Psoas muscle (tissue), 8 donors: ENCODE data around the gene PSME3. TPM values are rescaled to one million over a fixed set of nuclear protein-coding genes. Genes with fewer than 3 reads are reported as not detected.
"Not testable (repeated sequence)": the region's sequence is repeated elsewhere in the genome, so short reads cannot be mapped to it uniquely, and the experiment has no call there.

Experiments used
- ATAC-seq, 4 donors: fragments of 200-7000 bp; cut with Tn5 transposase; one replicate each; pipeline ENCODE4 v1.9.1; 2020; ENCODE audit warnings: moderate library complexity in 3 of 4, mild to moderate bottlenecking in 2 of 4
- DNase-seq, 2 donors: peaks; one replicate each; pipeline ENCODE4 v3.0.0-alpha.2; 2020
- H3K27ac ChIP-seq: fragments of 200-600 bp; one replicate; pipeline ENCODE4 v1.8.0; 2022
- H3K27me3 ChIP-seq, 3 donors: fragments of 200-600 bp in 1 of 3; one replicate each; pipeline versions ENCODE4 v1.6.1 to v1.8.0; 2013 to 2022; ENCODE audit warnings: low read length in 2 of 3, mild to moderate bottlenecking in 2 of 3, moderate library complexity in 1 of 3; ENCODE audit not compliant: insufficient read depth in 3 of 3
- H3K36me3 ChIP-seq, 2 donors: fragments of 200-600 bp in 1 of 2; one replicate each; pipeline versions ENCODE4 v1.6.1 to v1.8.0; 2013 to 2022; ENCODE audit warnings: low read depth in 1 of 2, mild to moderate bottlenecking in 1 of 2, moderate library complexity in 1 of 2; ENCODE audit not compliant: insufficient read depth in 1 of 2
- H3K4me1 ChIP-seq: fragments of 200-600 bp; one replicate; pipeline ENCODE4 v1.8.0; 2022
- H3K4me3 ChIP-seq: fragments of 200-600 bp; one replicate; pipeline ENCODE4 v1.8.0; 2022; ENCODE audit warnings: mild to moderate bottlenecking
- H3K9me3 ChIP-seq: fragments of 200-600 bp; one replicate; pipeline ENCODE4 v1.8.0; 2022
- WGBS, 3 donors: extraction: QIAGEN DNeasy Blood & Tissue Kit; methylation state at CpG; one replicate each; pipeline versions ENCODE4 v1.1.6 to v1.1.7; 2013; 5-methylcytosine and 5-hydroxymethylcytosine counted together
- intact Hi-C, 2 donors: fragments of 100-400 bp; cut with DNase I; formaldehyde crosslinking; loops; one replicate each; pipeline versions ENCODE4 v1.11.0 to v1.14.2; 2022
- polyA plus RNA-seq, 3 donors: library from polyadenylated mRNA; stranded (reverse); fragments of 200-250 nt; gene quantifications; one replicate each; pipeline ENCODE4 v1.2.3, GENCODE V29; 2013
- total RNA-seq, 4 donors: library from RNA; stranded (reverse); fragmentation: NEBNext Ultra II Directional in 2 of 4; extraction: Animal tissue kit (Norgen Biotek cat#: 25700) in 2 of 4; gene quantifications; one replicate each; pipeline versions ENCODE4 v1.2.1 to v1.2.4, GENCODE V29; 2021 to 2023
- TF ChIP-seq, protein P1 (sequence below): fragments of 200-600 bp; IDR thresholded peaks from one replicate; pipeline ENCODE4 v1.8.0; 2022; ENCODE audit warnings: antibody characterized with exemption
- donor health status: healthy with polysubstance abuse.
- donor health status: DM: no; HTN: no; CAD: no; lungs with moderate emphysema.
- donor health status: Bipolar disorder and iron deficiency.
- donor health status: healthy.
- donor health status: DM: yes; HTN: yes; CAD: no.
- donor health status: DM: no; HTN: no; CAD: no.
- donor health status: DM: no; HTN: no; CAD: no.
- donor health status: DM: yes; HTN: yes; CAD: no.

Gene PSME3
- total and polyA plus RNA-seq, 7 donors: 61.7 to 239 (median 104) TPM

DNA sequence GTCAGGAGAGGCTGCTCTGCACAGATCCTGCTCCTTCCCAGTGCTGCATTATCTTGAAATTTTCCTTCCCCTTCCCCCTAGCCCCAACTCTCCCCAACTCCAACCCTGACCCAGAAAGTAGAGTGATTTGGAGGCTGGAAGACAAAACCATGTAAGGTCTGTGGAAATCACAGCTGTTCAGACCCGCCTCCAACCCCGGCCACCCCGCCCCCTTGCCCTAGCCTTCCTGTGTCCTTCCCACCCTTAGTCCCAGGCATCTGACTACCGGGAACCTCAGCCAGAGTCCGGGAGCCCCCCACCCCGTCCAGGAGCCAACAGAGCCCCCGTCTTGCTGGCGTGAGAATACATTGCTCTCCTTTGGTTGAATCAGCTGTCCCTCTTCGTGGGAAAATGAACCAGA is 17.8 kb downstream of the PSME3 start, which contains the start of gene AOC3:
AOC3 (plus strand) TSS at position 246 of the 400 bp plus-strand sequence; CDS start at position 391, 145 bp downstream.
- peak within 1 kb of the TSS; percentile 41 for H3K27ac ChIP-seq
- DNase-seq (peak in 1 of 2 donors; percentile 57), ATAC-seq (peak in 1 of 4 donors; percentile 29)
- peak within 1 kb of the TSS; percentile 54 for H3K4me3 ChIP-seq
- intact Hi-C loops: no loop called here
- no peaks in the 10 kb centered on the region for H3K9me3 ChIP-seq
- H3K4me1 ChIP-seq: no peaks in the 10 kb centered on the region
- H3K27me3 ChIP-seq: peaks cover 0 to 16% (median 0%) of the 10 kb centered on the region in 3 donors
- peaks cover 0 to 3% of the 10 kb centered on the region in 2 donors for H3K36me3 ChIP-seq
- WGBS, 3 donors: 10 to 19% (median 15%) methylated on average over 9 of the region's 9 CpGs
- TF ChIP-seq, protein P1, sequence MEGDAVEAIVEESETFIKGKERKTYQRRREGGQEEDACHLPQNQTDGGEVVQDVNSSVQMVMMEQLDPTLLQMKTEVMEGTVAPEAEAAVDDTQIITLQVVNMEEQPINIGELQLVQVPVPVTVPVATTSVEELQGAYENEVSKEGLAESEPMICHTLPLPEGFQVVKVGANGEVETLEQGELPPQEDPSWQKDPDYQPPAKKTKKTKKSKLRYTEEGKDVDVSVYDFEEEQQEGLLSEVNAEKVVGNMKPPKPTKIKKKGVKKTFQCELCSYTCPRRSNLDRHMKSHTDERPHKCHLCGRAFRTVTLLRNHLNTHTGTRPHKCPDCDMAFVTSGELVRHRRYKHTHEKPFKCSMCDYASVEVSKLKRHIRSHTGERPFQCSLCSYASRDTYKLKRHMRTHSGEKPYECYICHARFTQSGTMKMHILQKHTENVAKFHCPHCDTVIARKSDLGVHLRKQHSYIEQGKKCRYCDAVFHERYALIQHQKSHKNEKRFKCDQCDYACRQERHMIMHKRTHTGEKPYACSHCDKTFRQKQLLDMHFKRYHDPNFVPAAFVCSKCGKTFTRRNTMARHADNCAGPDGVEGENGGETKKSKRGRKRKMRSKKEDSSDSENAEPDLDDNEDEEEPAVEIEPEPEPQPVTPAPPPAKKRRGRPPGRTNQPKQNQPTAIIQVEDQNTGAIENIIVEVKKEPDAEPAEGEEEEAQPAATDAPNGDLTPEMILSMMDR: no peak

DNA sequence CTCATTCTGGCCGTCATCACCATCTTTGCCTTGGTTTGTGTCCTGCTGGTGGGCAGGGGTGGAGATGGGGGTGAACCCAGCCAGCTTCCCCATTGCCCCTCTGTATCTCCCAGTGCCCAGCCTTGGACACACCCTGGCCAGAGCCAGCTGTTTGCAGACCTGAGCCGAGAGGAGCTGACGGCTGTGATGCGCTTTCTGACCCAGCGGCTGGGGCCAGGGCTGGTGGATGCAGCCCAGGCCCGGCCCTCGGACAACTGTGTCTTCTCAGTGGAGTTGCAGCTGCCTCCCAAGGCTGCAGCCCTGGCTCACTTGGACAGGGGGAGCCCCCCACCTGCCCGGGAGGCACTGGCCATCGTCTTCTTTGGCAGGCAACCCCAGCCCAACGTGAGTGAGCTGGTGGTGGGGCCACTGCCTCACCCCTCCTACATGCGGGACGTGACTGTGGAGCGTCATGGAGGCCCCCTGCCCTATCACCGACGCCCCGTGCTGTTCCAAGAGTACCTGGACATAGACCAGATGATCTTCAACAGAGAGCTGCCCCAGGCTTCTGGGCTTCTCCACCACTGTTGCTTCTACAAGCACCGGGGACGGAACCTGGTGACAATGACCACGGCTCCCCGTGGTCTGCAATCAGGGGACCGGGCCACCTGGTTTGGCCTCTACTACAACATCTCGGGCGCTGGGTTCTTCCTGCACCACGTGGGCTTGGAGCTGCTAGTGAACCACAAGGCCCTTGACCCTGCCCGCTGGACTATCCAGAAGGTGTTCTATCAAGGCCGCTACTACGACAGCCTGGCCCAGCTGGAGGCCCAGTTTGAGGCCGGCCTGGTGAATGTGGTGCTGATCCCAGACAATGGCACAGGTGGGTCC is 18.4 kb downstream of the PSME3 start:
- H3K4me1 ChIP-seq, H3K9me3 ChIP-seq, ATAC-seq, intact Hi-C loops, DNase-seq, H3K36me3 ChIP-seq: not testable (repeated sequence)
- peak overlapping the region; percentile 41 for H3K27ac ChIP-seq
- peak overlapping the region; percentile 54 for H3K4me3 ChIP-seq
- 62 to 65% (median 63%) methylated on average over 13 to 25 of the region's 28 CpGs for whole genome bisulfite sequencing, 3 donors
- peaks cover 0 to 16% (median 0%) of the 10 kb centered on the region in 3 donors for H3K27me3 ChIP-seq

DNA sequence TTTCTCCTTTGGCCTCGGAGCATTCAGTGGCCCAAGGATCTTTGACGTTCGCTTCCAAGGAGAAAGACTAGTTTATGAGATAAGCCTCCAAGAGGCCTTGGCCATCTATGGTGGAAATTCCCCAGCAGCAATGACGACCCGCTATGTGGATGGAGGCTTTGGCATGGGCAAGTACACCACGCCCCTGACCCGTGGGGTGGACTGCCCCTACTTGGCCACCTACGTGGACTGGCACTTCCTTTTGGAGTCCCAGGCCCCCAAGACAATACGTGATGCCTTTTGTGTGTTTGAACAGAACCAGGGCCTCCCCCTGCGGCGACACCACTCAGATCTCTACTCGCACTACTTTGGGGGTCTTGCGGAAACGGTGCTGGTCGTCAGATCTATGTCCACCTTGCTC is 19.2 kb downstream of the PSME3 start:
- WGBS, 3 donors: 75 to 79% (median 77%) methylated on average over 15 of the region's 15 CpGs
- peak overlapping the region; percentile 40 for H3K27ac ChIP-seq
- TF ChIP-seq, protein P1: no peak
- intact Hi-C loops: no loop called here
- no peaks in the 10 kb centered on the region for H3K9me3 ChIP-seq
- H3K36me3 ChIP-seq: no peaks in the 10 kb centered on the region
- peak overlapping the region; percentile 54 for H3K4me3 ChIP-seq
- ATAC-seq (no peak), DNase-seq (no peak)
- H3K27me3 ChIP-seq: peaks cover 0 to 16% (median 0%) of the 10 kb centered on the region in 3 donors
- H3K4me1 ChIP-seq: no peaks in the 10 kb centered on the region

DNA sequence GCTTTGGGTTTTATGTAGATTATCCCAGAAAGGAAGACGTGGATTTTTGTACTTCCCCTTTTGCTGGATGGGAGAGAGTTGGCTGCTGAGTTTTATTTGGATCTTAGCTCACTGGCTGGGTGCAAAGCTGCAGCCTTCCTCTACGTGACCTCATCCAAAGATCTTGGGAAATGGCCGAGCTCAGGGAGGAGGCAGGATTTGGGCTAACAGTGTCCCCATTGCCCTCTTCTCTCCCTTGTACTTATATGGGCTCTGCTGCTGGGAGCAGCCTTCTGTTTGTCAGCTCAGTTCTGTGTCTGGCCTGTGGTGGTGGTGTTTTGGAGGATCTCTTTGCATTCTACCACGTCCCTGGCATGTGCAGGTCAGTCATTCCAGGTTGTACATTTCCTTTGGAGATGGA is 19.8 kb downstream of the PSME3 start:
- no peaks in the 10 kb centered on the region for H3K9me3 ChIP-seq
- H3K4me1 ChIP-seq: no peaks in the 10 kb centered on the region
- peak overlapping the region; percentile 40 for H3K27ac ChIP-seq
- TF ChIP-seq, protein P1: no peak
- H3K36me3 ChIP-seq: no peaks in the 10 kb centered on the region
- ATAC-seq (no peak), DNase-seq (no peak)
- 46 to 49% (median 46%) methylated on average over 4 of the region's 4 CpGs for WGBS, 3 donors
- H3K4me3 ChIP-seq: peak overlapping the region; percentile 54
- peaks cover 0 to 16% (median 0%) of the 10 kb centered on the region in 3 donors for H3K27me3 ChIP-seq
- intact Hi-C loops: no loop called here

DNA sequence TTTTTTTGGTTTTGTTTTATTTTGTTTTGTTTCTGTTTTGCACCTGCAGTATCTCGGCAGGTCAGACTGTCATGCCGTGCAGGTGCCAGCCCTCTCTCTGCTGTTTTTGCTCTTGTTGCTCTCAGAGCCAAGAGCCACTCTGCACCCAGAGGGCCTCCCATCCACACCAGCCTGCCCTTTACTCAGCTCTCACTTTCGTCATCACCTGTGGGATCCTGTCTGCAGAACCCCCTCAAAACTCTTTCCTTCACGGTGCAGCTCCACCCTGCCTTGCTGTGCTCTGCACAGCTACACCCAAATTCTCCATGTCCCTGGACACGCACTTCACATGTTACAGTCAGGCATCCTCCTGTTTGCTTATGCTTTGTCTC is 20.4 kb downstream of the PSME3 start:
- H3K9me3 ChIP-seq: no peaks in the 10 kb centered on the region
- no peaks in the 10 kb centered on the region for H3K4me1 ChIP-seq
- DNase-seq (no peak), ATAC-seq (no peak)
- H3K27ac ChIP-seq: no peak overlapping the region
- no peaks in the 10 kb centered on the region for H3K36me3 ChIP-seq
- intact Hi-C loops: no loop called here
- H3K4me3 ChIP-seq: peak overlapping the region; percentile 54
- TF ChIP-seq, protein P1: no peak
- WGBS, 3 donors: 64 to 71% (median 66%) methylated on average over 5 of the region's 5 CpGs
- H3K27me3 ChIP-seq: peaks cover 0 to 16% (median 0%) of the 10 kb centered on the region in 3 donors
